H1 (cell line): ENCODE data around the gene POLRMT. TPM values are rescaled to one million over a fixed set of nuclear protein-coding genes. Genes with fewer than 3 reads are reported as not detected.

Experiments used
- CTCF ChIA-PET: fragments of 300-600 bp; sonication (Branson Sonifier 250); formaldehyde crosslinking; loops from one replicate; lab custom pipeline; 2021; ENCODE audit not compliant: partially characterized antibody; lab: Charles Lee
- POLR2A ChIA-PET: fragments of 300-600 bp; sonication (Branson Sonifier 250); formaldehyde crosslinking; loops from one replicate; lab custom pipeline; 2021; ENCODE audit warnings: inconsistent platforms; ENCODE audit not compliant: partially characterized antibody; lab: Charles Lee
- DNase-seq, 2 experiments: peaks; one replicate each; pipeline versions ENCODE4 v3.0.0 to v3.0.0-alpha.2; 2010 to 2022; ENCODE audit warnings: low spot score in 2 of 2, low read depth in 1 of 2, mixed read lengths in 1 of 2
- FAIRE-seq: peaks from 2 replicates; lab custom pipeline; 2011; peaks lifted over from hg19 to GRCh38; lab: Jason Lieb, UNC
- H2AFZ ChIP-seq: 2 replicates; pipeline ENCODE4 v1.8.1; 2012; ENCODE audit warnings: low read length, inconsistent platforms
- H2AK5ac ChIP-seq: 2 replicates; pipeline ENCODE4 v1.6.1; 2013; ENCODE audit warnings: low read depth, low read length
- H2BK120ac ChIP-seq: replicated peaks from 2 replicates; pipeline ENCODE3; 2013; ENCODE audit warnings: low read depth, low read length, inconsistent platforms
- H2BK12ac ChIP-seq: 2 replicates; pipeline ENCODE4 v1.6.1; 2013; ENCODE audit warnings: low read depth, low read length
- H2BK15ac ChIP-seq: 2 replicates; pipeline ENCODE4 v1.6.1; 2013; ENCODE audit warnings: low read length
- H2BK20ac ChIP-seq: 2 replicates; pipeline ENCODE4 v1.6.1; 2013; ENCODE audit warnings: low read length
- H2BK5ac ChIP-seq: 2 replicates; pipeline ENCODE4 v1.6.1; 2013; ENCODE audit warnings: low read depth, low read length
- H3K14ac ChIP-seq: 2 replicates; pipeline ENCODE4 v1.6.1; 2013; ENCODE audit warnings: inconsistent platforms; ENCODE audit not compliant: insufficient read length
- H3K18ac ChIP-seq: 2 replicates; pipeline ENCODE4 v1.6.1; 2013; ENCODE audit warnings: low read length; ENCODE audit errors: extremely low read depth
- H3K23ac ChIP-seq: 2 replicates; pipeline ENCODE4 v1.6.1; 2013; ENCODE audit warnings: inconsistent platforms; ENCODE audit not compliant: insufficient read length
- H3K23me2 ChIP-seq: 2 replicates; pipeline ENCODE4 v1.6.1; 2013; ENCODE audit warnings: low read depth, low read length
- H3K27ac ChIP-seq: 2 replicates; pipeline ENCODE4 v1.6.1; 2011; ENCODE audit warnings: low read depth, low read length, inconsistent platforms
- H3K27me3 ChIP-seq, 4 experiments: replicated peaks in 1 of 4; 1 replicate in 1 of 4; 2 replicates in 3 of 4; pipeline versions ENCODE4 v1.6.1 to v1.8.1; 2011 to 2013; ENCODE audit warnings: low read length in 3 of 4, mild to moderate bottlenecking in 3 of 4, inconsistent platforms in 2 of 4, mixed read lengths in 2 of 4, moderate library complexity in 1 of 4; ENCODE audit not compliant: control insufficient read depth in 3 of 4, insufficient read depth in 3 of 4; ENCODE audit errors: extremely low read depth in 1 of 4
- H3K36me3 ChIP-seq, 4 experiments: 2 replicates each; pipeline versions ENCODE4 v1.6.1 to v1.8.1; 2011 to 2013; ENCODE audit warnings: mild to moderate bottlenecking in 4 of 4, low read length in 3 of 4, moderate library complexity in 2 of 4, control low read depth in 1 of 4, inconsistent platforms in 1 of 4; ENCODE audit not compliant: insufficient read depth in 4 of 4, control insufficient read depth in 2 of 4
- H3K4ac ChIP-seq: replicated peaks from 2 replicates; pipeline ENCODE3; 2013; ENCODE audit warnings: low read length, low read depth, mixed read lengths, inconsistent platforms; ENCODE audit not compliant: insufficient read length
- H3K4me1 ChIP-seq, 4 experiments: replicated peaks in 1 of 4; 1 replicate in 1 of 4; 2 replicates in 3 of 4; pipeline versions ENCODE4 v1.6.1 to v1.8.1; 2011 to 2013; ENCODE audit warnings: low read length in 3 of 4, inconsistent platforms in 2 of 4, mixed read lengths in 1 of 4; ENCODE audit not compliant: insufficient read depth in 4 of 4, control insufficient read depth in 3 of 4
- H3K4me2 ChIP-seq, 2 experiments: 2 replicates each; pipeline versions ENCODE4 v1.6.1 to v1.8.1; 2011 to 2013; ENCODE audit warnings: low read depth in 2 of 2, low read length in 2 of 2, control low read depth in 1 of 2, inconsistent platforms in 1 of 2, mild to moderate bottlenecking in 1 of 2; ENCODE audit not compliant: insufficient read depth in 1 of 2
- H3K4me3 ChIP-seq, 4 experiments: fragments of 200-600, 300-600 bp in 1 of 4; sonication (generic), shearing (Covaris generic), sonication (Bioruptor Twin) in 1 of 4; 2 replicates each; pipeline versions ENCODE4 v1.5.1 to v1.8.1; 2011 to 2016; ENCODE audit warnings: low read length in 4 of 4, low read depth in 3 of 4, control low read depth in 2 of 4, inconsistent platforms in 2 of 4, mild to moderate bottlenecking in 2 of 4, mixed read lengths in 1 of 4, moderate library complexity in 1 of 4; ENCODE audit not compliant: insufficient read depth in 2 of 4; ENCODE audit errors: extremely low read depth in 1 of 4
- H3K56ac ChIP-seq: replicated peaks from 2 replicates; pipeline ENCODE3; 2013; ENCODE audit warnings: low read depth, mild to moderate bottlenecking, mixed read lengths, low read length, inconsistent platforms; ENCODE audit not compliant: insufficient read length
- H3K79me1 ChIP-seq: 2 replicates; pipeline ENCODE4 v1.6.1; 2013; ENCODE audit warnings: low read depth, low read length, control low read depth
- H3K79me2 ChIP-seq, 2 experiments: 2 replicates each; pipeline versions ENCODE4 v1.6.1 to v1.8.1; 2012 to 2013; ENCODE audit warnings: low read length in 2 of 2, mild to moderate bottlenecking in 2 of 2, inconsistent platforms in 1 of 2; ENCODE audit not compliant: insufficient read depth in 2 of 2, control insufficient read depth in 1 of 2
- H3K9ac ChIP-seq, 4 experiments: replicated peaks in 1 of 4; 1 replicate in 1 of 4; 2 replicates in 3 of 4; pipeline versions ENCODE4 v1.6.1 to v1.8.1; 2011 to 2013; ENCODE audit warnings: low read depth in 3 of 4, low read length in 3 of 4, control low read depth in 2 of 4, mild to moderate bottlenecking in 2 of 4, moderate library complexity in 2 of 4, inconsistent platforms in 1 of 4; ENCODE audit errors: extremely low read depth in 1 of 4
- H3K9me3 ChIP-seq, 2 experiments: 2 replicates each; pipeline versions ENCODE4 v1.6.1 to v1.8.1; 2012 to 2013; ENCODE audit warnings: mild to moderate bottlenecking in 2 of 2, moderate library complexity in 2 of 2, control low read depth in 1 of 2, inconsistent platforms in 1 of 2, low read depth in 1 of 2, low read length in 1 of 2, mixed read lengths in 1 of 2; ENCODE audit not compliant: insufficient read depth in 2 of 2
- H4K20me1 ChIP-seq, 2 experiments: replicated peaks in 1 of 2; 2 replicates each; pipeline versions ENCODE3 to v1.8.1; 2011 to 2013; ENCODE audit warnings: inconsistent platforms in 2 of 2, low read length in 2 of 2, mild to moderate bottlenecking in 1 of 2; ENCODE audit not compliant: insufficient read depth in 2 of 2, control insufficient read depth in 1 of 2
- H4K5ac ChIP-seq: 2 replicates; pipeline ENCODE4 v1.6.1; 2013; ENCODE audit warnings: low read length, low read depth, mixed read lengths, inconsistent platforms; ENCODE audit not compliant: insufficient read length
- H4K8ac ChIP-seq: 2 replicates; pipeline ENCODE4 v1.8.0; 2013; ENCODE audit warnings: mild to moderate bottlenecking, moderate library complexity, low read length, inconsistent platforms; ENCODE audit not compliant: insufficient read depth; ENCODE audit errors: extremely low read depth
- H4K91ac ChIP-seq: replicated peaks from 2 replicates; pipeline ENCODE3; 2013; ENCODE audit warnings: low read length, mixed read lengths, inconsistent platforms; ENCODE audit not compliant: insufficient read length
- BACH1 ChIP-seq: IDR thresholded peaks from 2 replicates; pipeline ENCODE4 v1.6.1; 2012; ENCODE audit warnings: low read length, improper control_type of control experiment
- CBX5 ChIP-seq: fragments of 300-800, 300-1000 bp; sonication (generic); IDR thresholded peaks from 2 replicates; pipeline ENCODE4 v1.7.1; 2016; ENCODE audit warnings: antibody characterized with exemption, low read length, low read depth
- EP300 ChIP-seq, 2 experiments: IDR thresholded peaks; 1 replicate in 1 of 2; 2 replicates in 1 of 2; pipeline ENCODE4 v1.6.1; 2011 to 2012; ENCODE audit warnings: low read depth in 2 of 2, low read length in 2 of 2, mild to moderate bottlenecking in 2 of 2, borderline replicate concordance in 1 of 2, inconsistent platforms in 1 of 2, moderate library complexity in 1 of 2
- KDM5A ChIP-seq: fragments of 200-600 bp; IDR thresholded peaks from 2 replicates; pipeline ENCODE4 v1.7.1; 2012; ENCODE audit warnings: mild to moderate bottlenecking, low read length, inconsistent platforms, mixed read lengths
- POLR2AphosphoS5 ChIP-seq: IDR thresholded peaks from 2 replicates; pipeline ENCODE4 v1.6.1; 2011; ENCODE audit warnings: low read depth, low read length
- SAP30 ChIP-seq: fragments of 300-600 bp; sonication (generic); IDR thresholded peaks from 2 replicates; pipeline ENCODE4 v1.7.1; 2012; ENCODE audit warnings: low read length, moderate library complexity, mild to moderate bottlenecking, inconsistent platforms; ENCODE audit not compliant: insufficient read depth, insufficient replicate concordance
- SRF ChIP-seq: IDR thresholded peaks from 2 replicates; pipeline ENCODE4 v1.6.1; 2011; ENCODE audit warnings: mild to moderate bottlenecking, low read depth, low read length, moderate library complexity
- TEAD4 ChIP-seq: IDR thresholded peaks from 2 replicates; pipeline ENCODE4 v1.6.1; 2012; ENCODE audit warnings: low read depth, low read length, inconsistent platforms, mixed read lengths
- WGBS, 2 experiments: shearing (Covaris generic) in 1 of 2; methylation state at CpG; one replicate each; pipeline versions ENCODE4 v1.1.6 to v1.1.7; 2013 to 2015; ENCODE audit warnings: low lambda C conversion rate in 2 of 2, mixed read lengths in 2 of 2, inconsistent platforms in 1 of 2, low coverage in 1 of 2, missing lambda C conversion rate in 1 of 2; ENCODE audit not compliant: insufficient replicate concordance in 2 of 2, insufficient coverage in 1 of 2, insufficient read length in 1 of 2; ENCODE audit errors: extremely low coverage in 1 of 2, missing lambda C conversion rate in 1 of 2; 5-methylcytosine and 5-hydroxymethylcytosine counted together
- polyA plus RNA-seq, 7 experiments: library from polyadenylated mRNA; depleted of rRNA in 3 of 7; stranded (reverse) in 5 of 7; unstranded in 2 of 7; fragments of >200 nt in 5 of 7; fragments of 200-250 nt in 2 of 7; gene quantifications; 1 replicate in 5 of 7; 2 replicates in 1 of 7; 4 replicates in 1 of 7; pipeline versions ENCODE4 v1.2.1 to v1.2.3, GENCODE V29; 2011 to 2013; ENCODE audit warnings: missing spikeins in 2 of 7, mixed read lengths in 2 of 7
- total RNA-seq: library from RNA; stranded (reverse); fragmentation: NEBNext Ultra II Directional; extraction: Animal tissue kit (Norgen Biotek cat#: 25700); gene quantifications from 2 replicates; pipeline ENCODE4 v1.2.1, GENCODE V29; 2021
- TF ChIP-seq, protein P1 (sequence below): IDR thresholded peaks from 2 replicates; pipeline ENCODE4 v1.6.1; 2011; ENCODE audit warnings: low read depth, mild to moderate bottlenecking, low read length; ENCODE audit not compliant: insufficient read depth

Gene POLRMT
- total and polyA plus RNA-seq, 2 of the 8 experiments (the other 6 are each of a cell fraction or from before 2014, with no cell fraction given): 93.0 to 111 TPM

DNA sequence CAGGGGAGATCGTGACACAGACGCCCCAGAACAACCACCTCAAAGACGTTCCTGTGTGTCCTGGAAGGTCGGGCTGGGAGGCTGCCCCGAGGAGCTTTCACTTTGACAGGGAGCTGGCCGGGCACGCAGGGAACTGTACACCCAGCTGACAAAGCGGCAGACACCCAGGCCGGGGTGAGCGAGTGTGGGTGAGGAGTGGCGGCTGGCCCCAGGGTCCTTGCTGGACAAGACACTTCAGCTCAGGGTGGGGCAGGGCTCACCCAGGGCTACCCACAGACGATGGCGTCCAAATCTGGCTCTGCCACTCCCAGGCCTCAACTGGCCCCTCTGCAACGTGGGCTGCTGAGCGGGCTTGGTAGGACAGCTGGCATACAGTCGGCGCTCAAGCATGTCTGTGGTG lies 8.4 kb upstream of the POLRMT start:
- H3K18ac ChIP-seq: no peak overlapping the region
- FAIRE-seq (no peak), DNase-seq (no peak)
- H4K91ac ChIP-seq: no peak overlapping the region
- H3K4me2 ChIP-seq: no peak overlapping the region
- H3K9me3 ChIP-seq: no peaks in the 10 kb centered on the region
- peaks cover 5% of the 10 kb centered on the region; the same call in 1 of the 2 replicates for H3K23me2 ChIP-seq
- H3K27me3 ChIP-seq: peaks cover 0 to 23% (median 11%) of the 10 kb centered on the region in 4 experiments; a peak in 5 of 7 replicates
- H3K4me3 ChIP-seq: no peak overlapping the region
- H2BK5ac ChIP-seq: no peak overlapping the region
- no peak overlapping the region for H3K9ac ChIP-seq
- H2BK12ac ChIP-seq: no peak overlapping the region
- WGBS, 2 experiments: 98% methylated on average over 12 of the region's 17 CpGs; no CpG with 5 or more reads in 1 of the 2 experiments
- no peak overlapping the region for H3K4ac ChIP-seq
- H2BK20ac ChIP-seq: no peak overlapping the region
- H2AK5ac ChIP-seq: no peak overlapping the region
- H4K20me1 ChIP-seq: peaks cover 4 to 5% of the 10 kb centered on the region in 2 experiments
- POLR2A ChIA-PET: interaction anchor here (0.7 to 1.4 kb wide), 3 partner anchors 9 to 67 kb away, joined by 3 to 4 read pairs (median 3); no protein-coding TSS in a partner anchor
- H3K27ac ChIP-seq: no peak overlapping the region
- no peak overlapping the region for H4K8ac ChIP-seq
- H3K4me1 ChIP-seq: peaks cover 0 to 4% (median under 1%) of the 10 kb centered on the region in 4 experiments; a peak in 2 of 7 replicates
- H3K56ac ChIP-seq: no peak overlapping the region
- H4K5ac ChIP-seq: no peak overlapping the region
- no peak overlapping the region for H2AFZ ChIP-seq
- CTCF ChIA-PET: interaction anchor here (0.6 to 1.5 kb wide), 4 partner anchors 13 to 146 kb away, joined by 3 to 6 read pairs (median 4); no protein-coding TSS in a partner anchor
- H3K79me2 ChIP-seq: no peaks in the 10 kb centered on the region
- H3K79me1 ChIP-seq: no peaks in the 10 kb centered on the region; the same call in 1 of the 2 replicates
- H2BK15ac ChIP-seq: no peak overlapping the region
- H3K36me3 ChIP-seq: peaks cover 0 to 16% (median 1%) of the 10 kb centered on the region in 4 experiments; a peak in 1 of 8 replicates
- TF ChIP-seq SAP30 (no peak), SRF (no peak), CBX5 (no peak), TEAD4 (no peak), POLR2AphosphoS5 (no peak), BACH1 (no peak), EP300 (IDR thresholded peaks at IDR 0.05; ENCODE audit: borderline replicate concordance in 1 of 2, low read depth in 2 of 2, low read length in 2 of 2) (no peak), KDM5A (no peak)
- TF ChIP-seq, protein P1, sequence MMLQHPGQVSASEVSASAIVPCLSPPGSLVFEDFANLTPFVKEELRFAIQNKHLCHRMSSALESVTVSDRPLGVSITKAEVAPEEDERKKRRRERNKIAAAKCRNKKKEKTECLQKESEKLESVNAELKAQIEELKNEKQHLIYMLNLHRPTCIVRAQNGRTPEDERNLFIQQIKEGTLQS: no peak
- no peak overlapping the region for H2BK120ac ChIP-seq
- H3K23ac ChIP-seq: no peak overlapping the region
- H3K14ac ChIP-seq: no peak overlapping the region
